Sigmoid colon (tissue), 7 donors: Measurements from ENCODE around the gene KCNJ10. TPM values are rescaled to one million over a fixed set of nuclear protein-coding genes. Genes with fewer than 3 reads are reported as not detected.

Source experiments
- DNase-seq: peaks from one replicate; pipeline ENCODE4 v3.0.0-alpha.2; 2019
- H3K27ac ChIP-seq, 4 donors: fragments of 200-600 bp; sonication (generic); one replicate each; pipeline ENCODE4 v1.5.1; 2016 to 2019; ENCODE audit warnings: mild to moderate bottlenecking in 1 of 4
- H3K27me3 ChIP-seq, 3 donors: fragments of 200-600 bp; sonication (generic); one replicate each; pipeline ENCODE4 v1.5.1; 2019; ENCODE audit warnings: mild to moderate bottlenecking in 1 of 3
- H3K36me3 ChIP-seq, 4 donors: fragments of 200-600 bp; sonication (generic); one replicate each; pipeline ENCODE4 v1.5.1; 2016 to 2019
- H3K4me1 ChIP-seq, 4 donors: fragments of 200-600 bp; sonication (generic); one replicate each; pipeline ENCODE4 v1.5.1; 2017 to 2019
- H3K4me3 ChIP-seq, 4 donors: fragments of 200-600 bp; sonication (generic); one replicate each; pipeline ENCODE4 v1.5.1; 2017 to 2019; ENCODE audit warnings: mild to moderate bottlenecking in 2 of 4, moderate library complexity in 1 of 4
- H3K9me3 ChIP-seq, 4 donors: fragments of 200-600 bp in 3 of 4; sonication (generic) in 3 of 4; one replicate each; pipeline versions ENCODE4 v1.5.1 to v1.6.1; 2013 to 2019
- EP300 ChIP-seq, 4 donors: sonication (generic); formaldehyde crosslinking; IDR thresholded peaks; one replicate each; pipeline ENCODE4 v1.6.1; 2017; ENCODE audit warnings: antibody characterized with exemption in 4 of 4
- POLR2A ChIP-seq, 2 donors: fragments of 450-650 bp; IDR thresholded peaks; one replicate each; pipeline ENCODE4 v1.6.1; 2016; ENCODE audit warnings: antibody characterized with exemption in 2 of 2, mild to moderate bottlenecking in 2 of 2, moderate library complexity in 2 of 2
- POLR2AphosphoS5 ChIP-seq, 4 donors: sonication (generic); formaldehyde crosslinking; IDR thresholded peaks; one replicate each; pipeline ENCODE4 v1.6.1; 2017; ENCODE audit warnings: antibody characterized with exemption in 4 of 4
- WGBS, 2 donors: extraction: QIAGEN DNeasy Blood & Tissue Kit; methylation state at CpG; one replicate each; pipeline ENCODE4 v1.1.7; 2013; 5-methylcytosine and 5-hydroxymethylcytosine counted together
- intact Hi-C: fragments of 100-400 bp; cut with DNase I; formaldehyde crosslinking; loops from one replicate; pipeline ENCODE4 v1.15.1; 2023
- polyA plus RNA-seq, 3 donors: library from polyadenylated mRNA; stranded (reverse); fragments of 200-250 nt; gene quantifications; one replicate each; pipeline ENCODE4 v1.2.3, GENCODE V29; 2013
- total RNA-seq, 4 donors: library from RNA; depleted of rRNA; stranded (reverse); fragments of >200 nt; gene quantifications; one replicate each; pipeline ENCODE4 v1.1.0, GENCODE V29; 2016
- TF ChIP-seq, protein P1 (sequence below), 4 experiments: fragments of 450-650 bp in 3 of 4; fragments of 200-600 bp in 1 of 4; IDR thresholded peaks; one replicate each; pipeline ENCODE4 v1.5.1; 2016 to 2019; ENCODE audit warnings: antibody characterized with exemption in 4 of 4, mild to moderate bottlenecking in 3 of 4, moderate library complexity in 2 of 4
- donor health status: healthy with polysubstance abuse.
- donor health status: Bipolar disorder and iron deficiency.
- donor health status: healthy.

The KCNJ10 gene
- total and polyA plus RNA-seq, 7 donors = 0.23 to 1.3 (median 0.31) TPM; not detected in 3

DNA sequence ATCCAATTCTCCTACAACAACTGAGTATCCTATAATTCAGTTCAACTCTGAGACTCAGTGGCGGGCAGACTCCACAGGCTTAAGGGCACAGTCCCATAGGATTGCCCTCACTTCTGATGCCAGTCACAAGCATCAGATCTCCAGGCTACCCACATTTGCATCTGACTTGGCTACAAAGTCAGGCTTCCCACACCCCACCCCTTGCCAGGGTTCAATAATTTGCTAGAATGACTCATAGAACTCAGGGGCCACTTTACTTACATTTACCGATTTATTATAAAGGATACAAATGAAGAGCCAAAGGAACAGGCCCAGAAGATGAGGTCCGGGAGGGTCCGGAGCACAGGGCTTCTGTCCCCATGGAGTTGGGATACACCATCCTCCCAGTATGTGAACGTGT lies 80.0 kb downstream of the KCNJ10 start:
- no peak for DNase-seq
- 80 to 86% methylated on average over 5 of the region's 5 CpGs for WGBS, 2 donors
- intact Hi-C loops = no loop called here
- peaks cover 0 to 25% (median 10%) of the 10 kb centered on the region in 4 donors for H3K4me1 ChIP-seq
- H3K9me3 ChIP-seq = no peaks in the 10 kb centered on the region
- TF ChIP-seq EP300 (IDR thresholded peaks at IDR 0.05) (no peak), POLR2AphosphoS5 (IDR thresholded peaks at IDR 0.05) (no peak), POLR2A (IDR thresholded peaks at IDR 0.05) (no peak)
- TF ChIP-seq, protein P1, sequence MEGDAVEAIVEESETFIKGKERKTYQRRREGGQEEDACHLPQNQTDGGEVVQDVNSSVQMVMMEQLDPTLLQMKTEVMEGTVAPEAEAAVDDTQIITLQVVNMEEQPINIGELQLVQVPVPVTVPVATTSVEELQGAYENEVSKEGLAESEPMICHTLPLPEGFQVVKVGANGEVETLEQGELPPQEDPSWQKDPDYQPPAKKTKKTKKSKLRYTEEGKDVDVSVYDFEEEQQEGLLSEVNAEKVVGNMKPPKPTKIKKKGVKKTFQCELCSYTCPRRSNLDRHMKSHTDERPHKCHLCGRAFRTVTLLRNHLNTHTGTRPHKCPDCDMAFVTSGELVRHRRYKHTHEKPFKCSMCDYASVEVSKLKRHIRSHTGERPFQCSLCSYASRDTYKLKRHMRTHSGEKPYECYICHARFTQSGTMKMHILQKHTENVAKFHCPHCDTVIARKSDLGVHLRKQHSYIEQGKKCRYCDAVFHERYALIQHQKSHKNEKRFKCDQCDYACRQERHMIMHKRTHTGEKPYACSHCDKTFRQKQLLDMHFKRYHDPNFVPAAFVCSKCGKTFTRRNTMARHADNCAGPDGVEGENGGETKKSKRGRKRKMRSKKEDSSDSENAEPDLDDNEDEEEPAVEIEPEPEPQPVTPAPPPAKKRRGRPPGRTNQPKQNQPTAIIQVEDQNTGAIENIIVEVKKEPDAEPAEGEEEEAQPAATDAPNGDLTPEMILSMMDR (IDR thresholded peaks at IDR 0.05) = no peak
- no peaks in the 10 kb centered on the region for H3K36me3 ChIP-seq
- no peaks in the 10 kb centered on the region for H3K27me3 ChIP-seq
- H3K27ac ChIP-seq = peak overlapping the region in 2 of 4 donors; percentile 53 to 61
- no peak overlapping the region for H3K4me3 ChIP-seq

DNA sequence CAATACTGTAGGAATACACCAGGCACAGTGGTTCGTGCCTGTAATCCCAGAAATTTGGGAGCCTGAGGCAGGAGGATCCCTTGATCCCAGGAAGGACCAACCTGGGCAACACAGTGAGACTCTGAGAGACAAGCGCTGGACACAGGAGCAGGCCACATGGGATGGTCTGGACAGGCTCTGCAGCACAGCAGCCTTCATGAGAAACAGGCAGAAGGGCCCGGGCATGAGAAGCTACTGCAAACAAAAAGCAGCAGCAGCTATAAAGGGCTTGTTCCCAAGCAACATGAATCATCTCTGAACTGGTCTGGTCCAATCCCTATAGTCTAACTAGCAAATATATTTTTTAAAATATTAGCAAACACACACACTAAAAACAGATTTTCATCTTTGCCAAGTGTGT lies 80.4 kb downstream of the KCNJ10 start:
- Histone ChIP-seq H3K27ac (peak overlapping the region in 3 of 4 donors; percentile 46 to 61 (median 61)), H3K9me3 (no peaks in the 10 kb centered on the region), H3K27me3 (no peaks in the 10 kb centered on the region), H3K4me3 (no peak overlapping the region), H3K4me1 (peaks cover 0 to 25% (median 10%) of the 10 kb centered on the region in 4 donors), H3K36me3 (no peaks in the 10 kb centered on the region)
- intact Hi-C loops = no loop called here
- peak in 3 of 4 donors; percentile 21 to 61 (median 35) for TF ChIP-seq POLR2AphosphoS5 (IDR thresholded peaks at IDR 0.05)
- TF ChIP-seq POLR2A (IDR thresholded peaks at IDR 0.05) = no peak
- no peak for TF ChIP-seq EP300 (IDR thresholded peaks at IDR 0.05)
- DNase-seq = no peak
- 82 to 86% methylated on average over 3 of the region's 3 CpGs for WGBS, 2 donors

DNA sequence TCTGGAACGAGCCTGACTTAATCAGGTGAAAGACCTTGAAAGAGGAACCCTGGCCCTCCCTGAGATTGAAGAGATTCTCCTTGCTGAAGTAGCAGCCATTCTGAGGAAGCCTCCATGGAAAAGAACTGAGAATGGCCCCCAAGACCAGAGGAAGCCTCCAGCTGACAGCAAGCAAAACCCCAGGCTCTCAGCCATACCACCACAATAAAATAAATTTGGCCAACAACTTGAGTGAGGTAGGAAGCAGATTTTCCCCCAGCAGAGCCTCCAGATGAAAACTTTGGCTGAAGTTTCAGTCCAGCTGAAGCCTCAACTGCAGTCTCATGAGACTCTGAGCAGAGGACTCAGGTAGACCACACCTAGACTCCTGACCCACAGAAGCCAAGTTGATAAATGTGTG lies 82.0 kb downstream of the KCNJ10 start:
- Histone ChIP-seq H3K27me3 (no peaks in the 10 kb centered on the region), H3K4me1 (peaks cover 0 to 25% (median 10%) of the 10 kb centered on the region in 4 donors), H3K4me3 (no peak overlapping the region), H3K36me3 (no peaks in the 10 kb centered on the region), H3K27ac (no peak overlapping the region), H3K9me3 (no peaks in the 10 kb centered on the region)
- TF ChIP-seq POLR2AphosphoS5 (IDR thresholded peaks at IDR 0.05) (no peak), POLR2A (IDR thresholded peaks at IDR 0.05) (no peak), EP300 (IDR thresholded peaks at IDR 0.05) (no peak)
- TF ChIP-seq, protein P1 (IDR thresholded peaks at IDR 0.05) = no peak
- 84 to 88% methylated on average over 1 of the region's 1 CpG for WGBS, 2 donors
- DNase-seq = no peak
- intact Hi-C loops = no loop called here

DNA sequence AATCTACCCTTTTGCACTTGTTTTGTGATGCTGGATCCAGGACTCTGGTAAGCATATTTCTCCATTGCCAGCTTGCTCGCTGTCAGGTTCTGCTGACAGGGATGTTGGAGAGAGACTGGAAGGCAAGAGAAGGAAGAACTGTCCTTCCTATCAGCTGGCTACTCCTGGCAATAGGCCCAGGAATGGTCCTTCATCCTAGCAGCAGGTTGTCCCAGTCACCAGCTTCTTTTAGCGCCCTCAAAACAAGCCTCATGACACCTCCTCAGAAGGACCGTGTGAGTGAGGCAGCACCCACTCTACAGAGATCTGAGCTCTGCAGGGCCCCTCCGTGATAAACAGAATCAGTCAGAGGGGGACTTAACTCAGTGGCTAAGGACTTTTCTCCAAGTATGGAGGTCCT lies 82.8 kb downstream of the KCNJ10 start:
- no peaks in the 10 kb centered on the region for H3K36me3 ChIP-seq
- WGBS, 2 donors = 89 to 94% methylated on average over 4 of the region's 4 CpGs
- intact Hi-C loops = no loop called here
- H3K4me3 ChIP-seq = no peak overlapping the region
- peaks cover 0 to 21% (median 10%) of the 10 kb centered on the region in 4 donors for H3K4me1 ChIP-seq
- no peak for DNase-seq
- TF ChIP-seq, protein P1 (IDR thresholded peaks at IDR 0.05) = no peak
- TF ChIP-seq POLR2AphosphoS5 (IDR thresholded peaks at IDR 0.05) (no peak), EP300 (IDR thresholded peaks at IDR 0.05) (no peak), POLR2A (IDR thresholded peaks at IDR 0.05) (no peak)
- H3K9me3 ChIP-seq = no peaks in the 10 kb centered on the region
- H3K27me3 ChIP-seq = no peaks in the 10 kb centered on the region
- H3K27ac ChIP-seq = no peak overlapping the region

DNA sequence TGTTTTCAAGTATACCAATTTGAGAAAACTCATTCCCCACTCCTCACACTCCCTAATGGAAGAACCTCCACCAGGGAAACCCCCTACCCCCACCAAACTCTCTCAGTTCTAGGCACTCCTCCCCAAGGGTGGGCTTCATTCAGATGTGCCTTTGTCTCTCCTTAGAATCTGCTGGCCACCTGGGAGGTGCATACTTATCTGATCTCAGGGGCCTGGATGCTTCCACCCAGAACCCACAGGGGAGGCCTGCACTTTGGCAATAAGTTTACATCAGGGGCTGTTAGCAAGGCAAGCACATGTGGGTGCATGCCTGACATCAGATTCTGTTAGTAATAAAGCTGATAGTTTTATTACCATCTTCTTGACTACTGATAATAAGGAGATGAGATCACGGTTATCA lies 83.4 kb downstream of the KCNJ10 start:
- no peak for DNase-seq
- H3K4me1 ChIP-seq = peaks cover 0 to 14% (median 7%) of the 10 kb centered on the region in 4 donors
- H3K27me3 ChIP-seq = no peaks in the 10 kb centered on the region
- 64 to 84% methylated on average over 1 of the region's 1 CpG for WGBS, 2 donors
- TF ChIP-seq POLR2AphosphoS5 (IDR thresholded peaks at IDR 0.05) = no peak
- no peak for TF ChIP-seq POLR2A (IDR thresholded peaks at IDR 0.05)
- no peak for TF ChIP-seq EP300 (IDR thresholded peaks at IDR 0.05)
- TF ChIP-seq, protein P1 (IDR thresholded peaks at IDR 0.05) = no peak
- no peaks in the 10 kb centered on the region for H3K9me3 ChIP-seq
- no peaks in the 10 kb centered on the region for H3K36me3 ChIP-seq
- H3K27ac ChIP-seq = no peak overlapping the region
- H3K4me3 ChIP-seq = no peak overlapping the region
- intact Hi-C loops = no loop called here
